HEK293 (cell line): Measurements from ENCODE around the gene BEND6.

Source experiments
- FEZF1 ChIP-seq: fragments of 450-650 bp; formaldehyde crosslinking; IDR thresholded peaks from 2 replicates; pipeline ENCODE4 v1.5.1; 2016; ENCODE audit warnings: missing biosample characterization, missing genetic modification characterization
- HIC1 ChIP-seq: fragments of 450-650 bp; formaldehyde crosslinking; IDR thresholded peaks from 2 replicates; pipeline ENCODE4 v1.5.1; 2016; ENCODE audit warnings: missing biosample characterization, missing genetic modification characterization
- KLF1 ChIP-seq: fragments of 450-650 bp; formaldehyde crosslinking; IDR thresholded peaks from 2 replicates; pipeline ENCODE4 v1.5.1; 2016; ENCODE audit warnings: missing biosample characterization, missing genetic modification characterization
- MEIS1 ChIP-seq: sonication (generic); formaldehyde crosslinking; IDR thresholded peaks from 2 replicates; pipeline ENCODE4 v1.8.1; 2022; ENCODE audit warnings: missing genetic modification reagents, mild to moderate bottlenecking, borderline replicate concordance
- MZF1 ChIP-seq: fragments of 450-650 bp; formaldehyde crosslinking; IDR thresholded peaks from 2 replicates; pipeline ENCODE4 v1.5.1; 2017; ENCODE audit warnings: missing biosample characterization, missing genetic modification characterization, borderline replicate concordance
- OSR2 ChIP-seq: fragments of 450-650 bp; formaldehyde crosslinking; IDR thresholded peaks from 2 replicates; pipeline ENCODE4 v1.5.1; 2016; ENCODE audit warnings: missing biosample characterization, missing genetic modification characterization
- REPIN1 ChIP-seq: fragments of 450-650 bp; formaldehyde crosslinking; IDR thresholded peaks from 2 replicates; pipeline ENCODE4 v1.5.1; 2017; ENCODE audit warnings: missing biosample characterization, missing genetic modification characterization, low read depth
- WT1 ChIP-seq: fragments of 450-650 bp; formaldehyde crosslinking; IDR thresholded peaks from 2 replicates; pipeline ENCODE4 v1.5.1; 2016; ENCODE audit warnings: missing biosample characterization, missing genetic modification characterization
- ZBTB6 ChIP-seq: fragments of 450-650 bp; formaldehyde crosslinking; IDR thresholded peaks from 2 replicates; pipeline ENCODE4 v1.5.1; 2017; ENCODE audit warnings: missing biosample characterization, missing genetic modification characterization
- ZBTB8A ChIP-seq: fragments of 450-650 bp; formaldehyde crosslinking; IDR thresholded peaks from 2 replicates; pipeline ENCODE4 v1.5.1; 2016; ENCODE audit warnings: missing biosample characterization, missing genetic modification characterization
- ZFP41 ChIP-seq: fragments of 450-650 bp; formaldehyde crosslinking; IDR thresholded peaks from 2 replicates; pipeline ENCODE4 v1.5.1; 2016; ENCODE audit warnings: missing biosample characterization, missing genetic modification characterization, borderline replicate concordance
- ZNF146 ChIP-seq: fragments of 450-650 bp; formaldehyde crosslinking; IDR thresholded peaks from 2 replicates; pipeline ENCODE4 v1.5.1; 2016; ENCODE audit warnings: missing biosample characterization, missing genetic modification characterization
- ZNF280C ChIP-seq: fragments of 450-650 bp; formaldehyde crosslinking; IDR thresholded peaks from 2 replicates; pipeline ENCODE4 v1.5.1; 2016; ENCODE audit warnings: missing biosample characterization, missing genetic modification characterization
- ZNF311 ChIP-seq: fragments of 450-650 bp; formaldehyde crosslinking; IDR thresholded peaks from 2 replicates; pipeline ENCODE4 v1.5.1; 2017; ENCODE audit warnings: missing biosample characterization, missing genetic modification characterization, borderline replicate concordance
- ZNF341 ChIP-seq: fragments of 450-650 bp; formaldehyde crosslinking; IDR thresholded peaks from 2 replicates; pipeline ENCODE4; 2016; ENCODE audit warnings: low read depth, missing biosample characterization, missing genetic modification characterization
- ZNF366 ChIP-seq: fragments of 450-650 bp; formaldehyde crosslinking; conservative IDR thresholded peaks from 2 replicates; pipeline ENCODE4 v1.5.1; 2016; ENCODE audit warnings: missing biosample characterization, missing genetic modification characterization
- ZNF433 ChIP-seq: fragments of 450-650 bp; formaldehyde crosslinking; IDR thresholded peaks from 2 replicates; pipeline ENCODE4 v1.5.1; 2016; ENCODE audit warnings: missing biosample characterization, missing genetic modification characterization, low read depth
- ZNF530 ChIP-seq: fragments of 450-650 bp; formaldehyde crosslinking; IDR thresholded peaks from 2 replicates; pipeline ENCODE4 v1.5.1; 2016; ENCODE audit warnings: low read depth, missing biosample characterization, missing genetic modification characterization
- ZNF549 ChIP-seq: fragments of 450-650 bp; IDR thresholded peaks from 2 replicates; pipeline ENCODE4 v1.5.1; 2018; ENCODE audit warnings: missing biosample characterization, missing genetic modification characterization, mild to moderate bottlenecking, inconsistent platforms, moderate library complexity
- ZNF670 ChIP-seq: fragments of 450-650 bp; formaldehyde crosslinking; IDR thresholded peaks from 2 replicates; pipeline ENCODE4 v1.5.1; 2016; ENCODE audit warnings: missing biosample characterization, missing genetic modification characterization, low read depth
- ZNF791 ChIP-seq: fragments of 450-650 bp; formaldehyde crosslinking; IDR thresholded peaks from 2 replicates; pipeline ENCODE4 v1.5.1; 2016; ENCODE audit warnings: missing biosample characterization, missing genetic modification characterization
- ZSCAN16 ChIP-seq: fragments of 450-650 bp; formaldehyde crosslinking; IDR thresholded peaks from 2 replicates; pipeline ENCODE4 v1.5.1; 2016; ENCODE audit warnings: missing biosample characterization, missing genetic modification characterization
- ZSCAN4 ChIP-seq: fragments of 450-650 bp; formaldehyde crosslinking; IDR thresholded peaks from 2 replicates; pipeline ENCODE4 v1.5.1; 2017; ENCODE audit warnings: missing biosample characterization, missing genetic modification characterization
- TF ChIP-seq, protein P1 (sequence below): fragments of 450-650 bp; formaldehyde crosslinking; IDR thresholded peaks from 2 replicates; pipeline ENCODE4 v1.5.1; 2017; ENCODE audit warnings: missing biosample characterization, missing genetic modification characterization
- TF ChIP-seq, protein P2 (sequence below): sonication (generic); formaldehyde crosslinking; IDR thresholded peaks from 2 replicates; pipeline ENCODE4 v1.8.1; 2022; ENCODE audit warnings: mild to moderate bottlenecking, moderate library complexity, missing genetic modification reagents

BEND6 gene

DNA sequence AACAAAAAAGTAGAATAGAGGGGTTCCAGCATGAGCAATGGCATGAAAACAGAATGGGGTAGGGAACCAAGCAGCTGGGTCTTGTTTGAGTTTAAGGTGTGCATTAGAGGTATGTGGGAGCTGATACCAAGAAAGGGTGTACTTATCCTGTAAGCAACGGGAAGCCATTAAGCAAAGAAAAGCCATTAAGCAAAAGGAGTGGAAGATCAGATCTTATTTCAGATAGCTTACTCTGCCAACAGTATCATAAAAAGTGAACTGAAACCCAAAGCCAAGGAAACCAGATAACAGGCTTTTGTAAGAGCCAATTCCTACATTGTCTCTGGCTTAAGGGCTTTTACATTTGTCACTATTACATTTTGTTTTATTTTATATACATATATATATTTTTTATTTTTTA lies 21.3 kb upstream of the BEND6 start (continued):
- TF ChIP-seq ZNF670 = no peak
- TF ChIP-seq MZF1 (tag by site-specific recombination) = 0 out of 2 replicates have a peak, but pooled peaks have one; percentile 34
- TF ChIP-seq KLF1 (tag by site-specific recombination) = peak; percentile 26; the same call in 1 of the 2 replicates
- TF ChIP-seq ZFP41 = no peak
- 0 out of 2 replicates have a peak, but pooled peaks have one; percentile 12 for TF ChIP-seq ZBTB8A (tag by site-specific recombination)
- TF ChIP-seq ZNF549 (tag by site-specific recombination) = no peak
- TF ChIP-seq OSR2 (tag by site-specific recombination) = peak; percentile 52
- TF ChIP-seq ZSCAN4 = no peak
- TF ChIP-seq HIC1 (tag by site-specific recombination) = 0 out of 2 replicates have a peak, but pooled peaks have one; percentile 29
- TF ChIP-seq ZNF791 (tag by site-specific recombination) = no peak
- no peak for TF ChIP-seq ZNF311 (tag by site-specific recombination)
- no peak for TF ChIP-seq ZNF433 (tag by site-specific recombination)
- TF ChIP-seq REPIN1 (tag by site-specific recombination) = no peak
- no peak for TF ChIP-seq ZNF530
- no peak for TF ChIP-seq MEIS1 (CRISPR knock-in tag)
- peak; percentile 66; the same call in 1 of the 2 replicates for TF ChIP-seq ZSCAN16 (tag by site-specific recombination)
- TF ChIP-seq ZBTB6 (tag by site-specific recombination) = no peak
- TF ChIP-seq ZNF146 (tag by site-specific recombination) = no peak
- TF ChIP-seq ZNF366 (tag by site-specific recombination) = peak; percentile 54; the same call in 1 of the 2 replicates
- TF ChIP-seq, protein P1, sequence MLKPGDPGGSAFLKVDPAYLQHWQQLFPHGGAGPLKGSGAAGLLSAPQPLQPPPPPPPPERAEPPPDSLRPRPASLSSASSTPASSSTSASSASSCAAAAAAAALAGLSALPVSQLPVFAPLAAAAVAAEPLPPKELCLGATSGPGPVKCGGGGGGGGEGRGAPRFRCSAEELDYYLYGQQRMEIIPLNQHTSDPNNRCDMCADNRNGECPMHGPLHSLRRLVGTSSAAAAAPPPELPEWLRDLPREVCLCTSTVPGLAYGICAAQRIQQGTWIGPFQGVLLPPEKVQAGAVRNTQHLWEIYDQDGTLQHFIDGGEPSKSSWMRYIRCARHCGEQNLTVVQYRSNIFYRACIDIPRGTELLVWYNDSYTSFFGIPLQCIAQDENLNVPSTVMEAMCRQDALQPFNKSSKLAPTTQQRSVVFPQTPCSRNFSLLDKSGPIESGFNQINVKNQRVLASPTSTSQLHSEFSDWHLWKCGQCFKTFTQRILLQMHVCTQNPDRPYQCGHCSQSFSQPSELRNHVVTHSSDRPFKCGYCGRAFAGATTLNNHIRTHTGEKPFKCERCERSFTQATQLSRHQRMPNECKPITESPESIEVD (tag by site-specific recombination) = peak; percentile 79
- TF ChIP-seq, protein P2, sequence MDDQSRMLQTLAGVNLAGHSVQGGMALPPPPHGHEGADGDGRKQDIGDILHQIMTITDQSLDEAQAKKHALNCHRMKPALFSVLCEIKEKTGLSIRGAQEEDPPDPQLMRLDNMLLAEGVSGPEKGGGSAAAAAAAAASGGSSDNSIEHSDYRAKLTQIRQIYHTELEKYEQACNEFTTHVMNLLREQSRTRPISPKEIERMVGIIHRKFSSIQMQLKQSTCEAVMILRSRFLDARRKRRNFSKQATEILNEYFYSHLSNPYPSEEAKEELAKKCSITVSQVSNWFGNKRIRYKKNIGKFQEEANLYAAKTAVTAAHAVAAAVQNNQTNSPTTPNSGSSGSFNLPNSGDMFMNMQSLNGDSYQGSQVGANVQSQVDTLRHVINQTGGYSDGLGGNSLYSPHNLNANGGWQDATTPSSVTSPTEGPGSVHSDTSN (CRISPR knock-in tag) = no peak
- peak; percentile 82 for TF ChIP-seq WT1
- TF ChIP-seq ZNF341 (tag by site-specific recombination) = peak; percentile 42; the same call in 1 of the 2 replicates
- TF ChIP-seq ZNF280C (tag by site-specific recombination) = no peak
- peak; percentile 62; the same call in 1 of the 2 replicates for TF ChIP-seq FEZF1
